HepG2 (cell line): ENCODE measurements around the gene PHACTR1. TPM values are rescaled to one million over a fixed set of nuclear protein-coding genes. Genes with fewer than 3 reads are reported as not detected.
A peak's percentile ranks its signal among the peaks of the same experiment; 100 is the strongest.

ENCODE experiments used
- ATAC-seq: fragments of 200-7000 bp; cut with Tn5 transposase; 3 replicates; pipeline ENCODE4 v1.9.1; 2020; ENCODE audit warnings: mild to moderate bottlenecking, moderate library complexity
- BruUV-seq: library from RNA; stranded (reverse); fragments of 400-500 nt; replicated peaks from 2 replicates; lab custom pipeline; 2021; lab: Mats Ljungman, UMichigan
- CTCF ChIA-PET: fragments of 300-600 bp; formaldehyde crosslinking; extraction: SDS; loops from one replicate; lab custom pipeline; 2021; ENCODE audit warnings: low total read pairs, inconsistent platforms, low intra/inter-chr PET ratio; lab: Yijun Ruan, JAX
- POLR2A ChIA-PET: fragments of 350-600 bp; sonication (Branson Sonifier 250); formaldehyde crosslinking; loops from one replicate; lab custom pipeline; 2020; ENCODE audit warnings: antibody characterized with exemption, inconsistent platforms; lab: Yijun Ruan, JAX
- DNase-seq: peaks from one replicate; pipeline ENCODE4 v3.0.0-alpha.2; 2015; ENCODE audit warnings: low spot score
- FAIRE-seq: peaks from 3 replicates; lab custom pipeline; 2011; peaks lifted over from hg19 to GRCh38; lab: Jason Lieb, UNC
- H2AFZ ChIP-seq: one replicate; pipeline ENCODE4 v1.6.1; 2011; ENCODE audit warnings: low read length, inconsistent platforms
- H3K27ac ChIP-seq: fragments of 300-600 bp; 3 replicates; pipeline ENCODE4 v1.8.0; 2011; ENCODE audit warnings: mixed run types, mild to moderate bottlenecking, mixed read lengths, low read length, inconsistent platforms; ENCODE audit not compliant: insufficient read depth; ENCODE audit errors: extremely low read length
- H3K27me3 ChIP-seq, 2 experiments: fragments of 200-600 bp in 1 of 2; 2 replicates in 1 of 2; 3 replicates in 1 of 2; pipeline versions ENCODE4 v1.6.0 to v1.8.0; 2011; ENCODE audit warnings: low read length in 2 of 2, mild to moderate bottlenecking in 2 of 2, moderate library complexity in 2 of 2, inconsistent platforms in 1 of 2; ENCODE audit not compliant: insufficient read depth in 2 of 2, control insufficient read depth in 1 of 2
- H3K36me3 ChIP-seq, 2 experiments: fragments of 200-600 bp in 1 of 2; replicated peaks in 1 of 2; 2 replicates in 1 of 2; 3 replicates in 1 of 2; pipeline versions ENCODE4 v1.5.1 to v1.8.0; 2011; ENCODE audit warnings: low read length in 2 of 2, inconsistent platforms in 1 of 2; ENCODE audit not compliant: insufficient read depth in 2 of 2, control insufficient read depth in 1 of 2
- H3K4me1 ChIP-seq: 2 replicates; pipeline ENCODE4 v1.5.1; 2012; ENCODE audit warnings: low read length, inconsistent platforms; ENCODE audit not compliant: insufficient read depth
- H3K4me2 ChIP-seq: 2 replicates; pipeline ENCODE4 v1.6.0; 2011; ENCODE audit warnings: low read depth, low read length, inconsistent platforms
- H3K4me3 ChIP-seq, 3 experiments: fragments of 200-600 bp in 1 of 3; sonication (generic), shearing (Covaris generic) in 1 of 3; replicated peaks in 1 of 3; 2 replicates each; pipeline ENCODE4 v1.5.1; 2011 to 2016; ENCODE audit warnings: low read length in 3 of 3, inconsistent platforms in 2 of 3, low read depth in 2 of 3, mild to moderate bottlenecking in 2 of 3, control low read depth in 1 of 3, mixed read lengths in 1 of 3; ENCODE audit not compliant: insufficient read depth in 1 of 3
- H3K79me2 ChIP-seq: one replicate; pipeline ENCODE4 v1.6.1; 2011; ENCODE audit warnings: low read length, inconsistent platforms; ENCODE audit not compliant: insufficient read depth
- H3K9ac ChIP-seq: 2 replicates; pipeline ENCODE4 v1.6.0; 2011; ENCODE audit warnings: mild to moderate bottlenecking, low read depth, low read length, inconsistent platforms; ENCODE audit not compliant: insufficient read depth
- H3K9me3 ChIP-seq: 2 replicates; pipeline ENCODE4 v1.5.1; 2012; ENCODE audit warnings: mild to moderate bottlenecking, low read length
- H4K20me1 ChIP-seq: 2 replicates; pipeline ENCODE4 v1.6.0; 2011; ENCODE audit warnings: inconsistent platforms, mild to moderate bottlenecking, low read length, moderate library complexity; ENCODE audit not compliant: insufficient read depth
- ATF2 ChIP-seq: sonication (generic); formaldehyde crosslinking; IDR thresholded peaks from 2 replicates; pipeline ENCODE4 v1.4.0; 2020; ENCODE audit warnings: missing genetic modification reagents
- ETV6 ChIP-seq: sonication (generic); formaldehyde crosslinking; conservative IDR thresholded peaks from 2 replicates; pipeline ENCODE4 v1.4.0; 2020; ENCODE audit warnings: missing genetic modification reagents
- HES4 ChIP-seq: sonication (generic); formaldehyde crosslinking; IDR thresholded peaks from 2 replicates; pipeline ENCODE4 v1.9.0; 2021; ENCODE audit warnings: mild to moderate bottlenecking, missing genetic modification reagents, borderline replicate concordance
- MAFK ChIP-seq, 2 experiments: IDR thresholded peaks in 1 of 2; conservative IDR thresholded peaks in 1 of 2; 2 replicates each; pipeline ENCODE4 v1.6.1; 2011; ENCODE audit warnings: improper control_type of control experiment in 2 of 2, low read length in 2 of 2
- PRMT3 ChIP-seq: sonication (generic); formaldehyde crosslinking; IDR thresholded peaks from 2 replicates; pipeline ENCODE4 v1.8.1; 2022; ENCODE audit warnings: low read depth, mild to moderate bottlenecking, moderate library complexity, missing genetic modification reagents, borderline replicate concordance
- SP1 ChIP-seq, 2 experiments: fragments of 450-650 bp in 1 of 2; sonication (generic) in 1 of 2; formaldehyde crosslinking in 1 of 2; IDR thresholded peaks; 2 replicates each; pipeline versions ENCODE4 v1.4.0 to v1.6.1; 2016 to 2020; ENCODE audit warnings: missing genetic modification reagents in 1 of 2
- ZNF549 ChIP-seq: sonication (generic); formaldehyde crosslinking; IDR thresholded peaks from 2 replicates; pipeline ENCODE4 v1.5.0; 2020; ENCODE audit warnings: missing genetic modification reagents
- ZNF598 ChIP-seq: sonication (generic); formaldehyde crosslinking; IDR thresholded peaks from 2 replicates; pipeline ENCODE4 v1.5.1; 2020; ENCODE audit warnings: mild to moderate bottlenecking, missing genetic modification reagents, borderline replicate concordance
- ZNF616 ChIP-seq: sonication (generic); formaldehyde crosslinking; IDR thresholded peaks from 2 replicates; pipeline ENCODE4 v1.5.0; 2020; ENCODE audit warnings: low read depth, mild to moderate bottlenecking, missing genetic modification reagents
- WGBS: methylation state at CpG from one replicate; pipeline ENCODE4 v1.1.6; 2017; ENCODE audit warnings: low lambda C conversion rate; 5-methylcytosine and 5-hydroxymethylcytosine counted together
- in situ Hi-C: cut with HindIII; loops from 2 replicates; pipeline ENCODE4 v1.10.0; 2017; ENCODE audit warnings: low pct_unique_long_range_greater_than_20kb; ENCODE audit not compliant: extremely low pct_ligation_motif_present
- intact Hi-C: fragments of 100-400 bp; cut with micrococcal nuclease; formaldehyde crosslinking; loops from one replicate; pipeline ENCODE4 v1.10.0; 2022; ENCODE audit not compliant: unreplicated experiment
- polyA plus RNA-seq, 8 experiments: library from polyadenylated mRNA; depleted of rRNA in 3 of 8; stranded (reverse) in 7 of 8; unstranded in 1 of 8; fragments of >200 nt; fragmentation: Illumina TruSeq in 4 of 8; extraction: Trizol in 4 of 8; gene quantifications; 2 replicates each; pipeline versions ENCODE4 v1.2.1 to v1.2.3, GENCODE V29; 2011 to 2016; ENCODE audit warnings: low read depth in 4 of 8, missing spikeins in 1 of 8, mixed read lengths in 1 of 8; ENCODE audit not compliant: insufficient read depth in 1 of 8
- total RNA-seq, 5 experiments: library from RNA; depleted of rRNA; stranded (reverse); fragments of >200 nt; fragmentation: Illumina TruSeq; extraction: Trizol; gene quantifications; 2 replicates each; pipeline ENCODE4 v1.2.3, GENCODE V29; 2016; ENCODE audit warnings: low read depth in 1 of 5

PHACTR1 gene
- total and polyA plus RNA-seq, 2 of the 13 experiments (the other 11 are each of a cell fraction or from before 2014, with no cell fraction given): 0.09 TPM; not detected in 1

GRCh38 chr6:13186861-13187260 is 470.3 kb downstream of the PHACTR1 start:
- CTCF ChIA-PET: no interaction called here
- 64% methylated on average over 10 of the region's 10 CpGs for WGBS
- Histone ChIP-seq H3K9ac (no peak overlapping the region), H3K4me2 (no peak overlapping the region), H3K4me3 (no peak overlapping the region), H3K36me3 (no peaks in the 10 kb centered on the region), H3K9me3 (no peaks in the 10 kb centered on the region), H3K27me3 (peaks cover 2 to 36% of the 10 kb centered on the region in 2 experiments; a peak in 3 of 5 replicates), H2AFZ (no peak overlapping the region), H4K20me1 (no peaks in the 10 kb centered on the region), H3K4me1 (peaks cover 19% of the 10 kb centered on the region), H3K79me2 (no peaks in the 10 kb centered on the region), H3K27ac (no peak overlapping the region)
- POLR2A ChIA-PET: no interaction called here
- in situ Hi-C loops (loop anchor here (25.0 kb wide), 1 partner anchor 350 kb away; no protein-coding TSS in a partner anchor), intact Hi-C loops (no loop called here)
- FAIRE-seq (no peak), DNase-seq (no peak), ATAC-seq (no peak)
- TF ChIP-seq ZNF598 (CRISPR knock-in tag) (no peak), ZNF549 (CRISPR knock-in tag) (no peak), SP1 (IDR thresholded peaks at IDR 0.05) (no peak), SP1 (CRISPR knock-in tag; IDR thresholded peaks at IDR 0.05) (no peak), ATF2 (no peak)
- no TSS peak for BruUV-seq

- H4K20me1 ChIP-seq: no peaks in the 10 kb centered on the region
- no peak for FAIRE-seq
- BruUV-seq: no TSS peak
- in situ Hi-C loops (loop anchor here (25.0 kb wide), 1 partner anchor 350 kb away; no protein-coding TSS in a partner anchor), intact Hi-C loops (no loop called here)
- no peaks in the 10 kb centered on the region for H3K36me3 ChIP-seq
- peaks cover 14% of the 10 kb centered on the region for H3K4me1 ChIP-seq
- peaks cover 2 to 32% of the 10 kb centered on the region in 2 experiments; a peak in 2 of 5 replicates for H3K27me3 ChIP-seq
- no peaks in the 10 kb centered on the region for H3K9me3 ChIP-seq
- ATAC-seq: no peak
- H2AFZ ChIP-seq: no peak overlapping the region
- CTCF ChIA-PET: no interaction called here
- no peak overlapping the region for H3K4me2 ChIP-seq
- no peak overlapping the region for H3K4me3 ChIP-seq
- POLR2A ChIA-PET: no interaction called here
- DNase-seq: no peak
- H3K27ac ChIP-seq: no peak overlapping the region
- H3K9ac ChIP-seq: no peak overlapping the region
- 31% methylated on average over 3 of the region's 3 CpGs for WGBS
- H3K79me2 ChIP-seq: no peaks in the 10 kb centered on the region
- TF ChIP-seq PRMT3 (CRISPR knock-in tag) (no peak), ZNF616 (CRISPR knock-in tag) (no peak), MAFK (conservative IDR thresholded peaks at IDR 0.05 in 1 of 2, IDR thresholded peaks at IDR 0.05 in 1 of 2; ENCODE audit: low read length in 2 of 2) (peak; percentile 83 to 93), ETV6 (CRISPR knock-in tag) (no peak), HES4 (no peak)
Measured at GRCh38 chr6:13187692-13188091, 471.1 kb downstream of the PHACTR1 start.
